ENCODE data around the gene UBFD1.

Gene UBFD1

DNA sequence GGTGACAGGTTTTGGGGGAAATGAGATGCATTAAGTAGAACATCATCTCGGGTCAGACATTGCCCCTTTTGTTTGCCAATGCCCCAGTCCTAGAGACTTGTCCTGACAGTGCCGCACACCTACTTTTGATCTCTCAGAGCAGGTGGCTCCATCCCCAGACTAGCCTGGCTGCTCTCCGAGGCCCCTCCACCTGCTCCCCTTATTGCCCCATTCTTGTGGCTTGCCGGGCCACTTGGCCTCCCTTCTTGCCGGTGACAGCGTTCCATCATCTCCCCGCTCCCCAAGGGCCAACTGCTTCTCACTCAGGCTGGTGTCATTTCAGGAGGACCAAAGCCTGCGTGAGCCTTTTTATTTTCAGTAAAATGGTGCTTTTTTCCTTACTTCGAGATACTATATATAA lies 14.9 kb downstream of the UBFD1 start:
- TF ChIP-seq, protein P1, sequence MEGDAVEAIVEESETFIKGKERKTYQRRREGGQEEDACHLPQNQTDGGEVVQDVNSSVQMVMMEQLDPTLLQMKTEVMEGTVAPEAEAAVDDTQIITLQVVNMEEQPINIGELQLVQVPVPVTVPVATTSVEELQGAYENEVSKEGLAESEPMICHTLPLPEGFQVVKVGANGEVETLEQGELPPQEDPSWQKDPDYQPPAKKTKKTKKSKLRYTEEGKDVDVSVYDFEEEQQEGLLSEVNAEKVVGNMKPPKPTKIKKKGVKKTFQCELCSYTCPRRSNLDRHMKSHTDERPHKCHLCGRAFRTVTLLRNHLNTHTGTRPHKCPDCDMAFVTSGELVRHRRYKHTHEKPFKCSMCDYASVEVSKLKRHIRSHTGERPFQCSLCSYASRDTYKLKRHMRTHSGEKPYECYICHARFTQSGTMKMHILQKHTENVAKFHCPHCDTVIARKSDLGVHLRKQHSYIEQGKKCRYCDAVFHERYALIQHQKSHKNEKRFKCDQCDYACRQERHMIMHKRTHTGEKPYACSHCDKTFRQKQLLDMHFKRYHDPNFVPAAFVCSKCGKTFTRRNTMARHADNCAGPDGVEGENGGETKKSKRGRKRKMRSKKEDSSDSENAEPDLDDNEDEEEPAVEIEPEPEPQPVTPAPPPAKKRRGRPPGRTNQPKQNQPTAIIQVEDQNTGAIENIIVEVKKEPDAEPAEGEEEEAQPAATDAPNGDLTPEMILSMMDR (IDR thresholded peaks at IDR 0.05; ENCODE audit: control extremely low read depth, extremely low read depth, low read depth, missing control alignments), result no peak
- no peak for DNase-seq (ENCODE audit: extremely low spot score)
- ChIA-PET CTCF (interaction anchor here (3.4 to 5.2 kb wide), 2 partner anchors 13 to 25 kb away, joined by 14 to 34 read pairs; partner anchors contain the start of genes EARS2 and UBFD1), POLR2A (no interaction called here)

DNA sequence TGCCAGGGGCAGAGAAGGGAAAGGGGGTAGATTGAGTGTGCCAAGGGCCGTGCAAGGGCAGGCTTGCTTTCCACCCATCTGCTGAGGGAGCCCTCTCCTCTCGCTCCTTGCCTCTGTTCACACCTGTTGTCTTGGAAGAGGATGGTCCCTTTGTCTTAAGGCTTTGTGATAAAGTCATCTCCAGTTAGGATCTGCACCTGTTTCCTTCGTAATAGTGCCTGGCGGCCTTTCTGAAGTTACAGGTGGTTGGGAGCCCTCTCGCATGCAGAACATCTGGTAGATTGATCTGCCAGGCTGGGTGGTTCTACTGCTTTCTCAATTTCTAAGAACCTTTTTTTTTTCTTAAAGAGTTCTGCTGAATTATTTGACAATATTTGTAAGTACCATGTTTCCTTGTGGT lies 16.3 kb downstream of the UBFD1 start:
- TF ChIP-seq, protein P1 (IDR thresholded peaks at IDR 0.05; ENCODE audit: control extremely low read depth, extremely low read depth, low read depth, missing control alignments), result no peak
- ChIA-PET POLR2A (interaction anchor here (0.6 kb wide), 1 partner anchor 226 kb away, joined by 3 read pairs; no protein-coding TSS in a partner anchor), CTCF (interaction anchor here (1.1 to 3.4 kb wide), 2 partner anchors 21 to 23 kb away, joined by 3 to 14 read pairs; no protein-coding TSS in a partner anchor)
- DNase-seq (ENCODE audit: extremely low spot score), result no peak

DNA sequence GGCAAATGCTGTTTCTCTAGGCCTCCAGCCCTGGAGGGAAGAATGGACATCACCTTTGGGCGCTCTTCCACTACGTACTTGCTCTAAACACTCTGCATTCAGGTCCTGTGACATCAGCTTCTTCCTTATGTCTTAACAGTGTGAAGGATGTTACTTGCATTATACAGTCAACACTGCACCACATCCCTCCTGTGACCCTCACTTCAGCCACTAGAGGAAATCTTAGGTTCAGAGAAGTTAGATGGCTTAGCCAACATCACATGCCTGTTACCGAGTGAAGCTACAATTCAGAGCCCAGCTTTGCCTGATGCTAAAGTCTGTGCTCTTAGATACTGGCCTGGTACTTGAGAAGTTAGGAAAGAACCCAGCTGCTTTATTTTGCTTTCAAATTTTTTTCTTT lies 18.3 kb downstream of the UBFD1 start:
- CTCF ChIA-PET, result interaction anchor here (1.2 to 1.4 kb wide), 2 partner anchors 17 to 21 kb away, joined by 3 read pairs; no protein-coding TSS in a partner anchor
- no peak for DNase-seq (ENCODE audit: extremely low spot score)
- POLR2A ChIA-PET, result no interaction called here
- TF ChIP-seq, protein P1 (IDR thresholded peaks at IDR 0.05; ENCODE audit: control extremely low read depth, extremely low read depth, low read depth, missing control alignments), result no peak

GRCh38 chr16:23577493-23577892 lies 20.0 kb downstream of the UBFD1 start:
- ChIA-PET POLR2A (no interaction called here), CTCF (interaction anchor here (1.2 to 2.0 kb wide), 2 partner anchors 9 to 19 kb away, joined by 4 to 7 read pairs; partner anchors contain the start of gene NDUFAB1)
- TF ChIP-seq, protein P1 (IDR thresholded peaks at IDR 0.05; ENCODE audit: control extremely low read depth, extremely low read depth, low read depth, missing control alignments), result no peak
- no peak for DNase-seq (ENCODE audit: extremely low spot score)

GRCh38 chr16:23578101-23578830 lies 20.7 kb downstream of the UBFD1 start:
- no peak for DNase-seq (ENCODE audit: extremely low spot score)
- TF ChIP-seq, protein P1 (IDR thresholded peaks at IDR 0.05; ENCODE audit: control extremely low read depth, extremely low read depth, low read depth, missing control alignments), result no peak
- ChIA-PET CTCF (interaction anchor here (1.2 to 2.0 kb wide), 2 partner anchors 10 to 19 kb away, joined by 4 to 7 read pairs; partner anchors contain the start of gene NDUFAB1), POLR2A (no interaction called here)

DNA sequence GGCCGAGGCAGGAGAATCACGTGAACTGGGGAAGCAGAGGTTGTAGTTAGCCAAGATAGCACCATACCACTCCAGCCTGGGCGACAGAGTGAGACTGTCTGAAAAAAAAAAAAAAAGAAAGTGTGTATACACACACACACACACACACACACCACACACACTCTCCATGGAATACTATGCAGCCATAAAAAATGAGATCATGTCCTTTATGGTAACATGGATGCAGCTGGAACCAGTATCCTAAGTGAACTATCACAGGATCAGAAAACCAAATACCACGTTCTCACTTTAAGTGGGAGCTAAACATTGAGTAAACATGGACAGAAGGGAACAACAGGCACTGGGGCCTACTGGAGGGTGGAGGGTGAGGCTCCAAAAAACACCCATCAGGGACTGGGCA lies 21.8 kb downstream of the UBFD1 start:
- CTCF ChIA-PET, result no interaction called here
- DNase-seq (ENCODE audit: extremely low spot score), result no peak
- TF ChIP-seq, protein P1 (IDR thresholded peaks at IDR 0.05; ENCODE audit: control extremely low read depth, extremely low read depth, low read depth, missing control alignments), result no peak
- POLR2A ChIA-PET, result no interaction called here
